GM18861 (cell line): ENCODE data around the gene RBM14.
"Not testable (repeated sequence)": the region's sequence is repeated elsewhere in the genome, so short reads cannot be mapped to it uniquely, and the experiment has no call there.

ENCODE experiments used
- ATAC-seq: cut with Tn5 transposase; IDR thresholded peaks from one replicate; pipeline ENCODE4 v1.9.1; 2021; ENCODE audit not compliant: unreplicated experiment

The RBM14 gene, protein sequence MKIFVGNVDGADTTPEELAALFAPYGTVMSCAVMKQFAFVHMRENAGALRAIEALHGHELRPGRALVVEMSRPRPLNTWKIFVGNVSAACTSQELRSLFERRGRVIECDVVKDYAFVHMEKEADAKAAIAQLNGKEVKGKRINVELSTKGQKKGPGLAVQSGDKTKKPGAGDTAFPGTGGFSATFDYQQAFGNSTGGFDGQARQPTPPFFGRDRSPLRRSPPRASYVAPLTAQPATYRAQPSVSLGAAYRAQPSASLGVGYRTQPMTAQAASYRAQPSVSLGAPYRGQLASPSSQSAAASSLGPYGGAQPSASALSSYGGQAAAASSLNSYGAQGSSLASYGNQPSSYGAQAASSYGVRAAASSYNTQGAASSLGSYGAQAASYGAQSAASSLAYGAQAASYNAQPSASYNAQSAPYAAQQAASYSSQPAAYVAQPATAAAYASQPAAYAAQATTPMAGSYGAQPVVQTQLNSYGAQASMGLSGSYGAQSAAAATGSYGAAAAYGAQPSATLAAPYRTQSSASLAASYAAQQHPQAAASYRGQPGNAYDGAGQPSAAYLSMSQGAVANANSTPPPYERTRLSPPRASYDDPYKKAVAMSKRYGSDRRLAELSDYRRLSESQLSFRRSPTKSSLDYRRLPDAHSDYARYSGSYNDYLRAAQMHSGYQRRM

DNA sequence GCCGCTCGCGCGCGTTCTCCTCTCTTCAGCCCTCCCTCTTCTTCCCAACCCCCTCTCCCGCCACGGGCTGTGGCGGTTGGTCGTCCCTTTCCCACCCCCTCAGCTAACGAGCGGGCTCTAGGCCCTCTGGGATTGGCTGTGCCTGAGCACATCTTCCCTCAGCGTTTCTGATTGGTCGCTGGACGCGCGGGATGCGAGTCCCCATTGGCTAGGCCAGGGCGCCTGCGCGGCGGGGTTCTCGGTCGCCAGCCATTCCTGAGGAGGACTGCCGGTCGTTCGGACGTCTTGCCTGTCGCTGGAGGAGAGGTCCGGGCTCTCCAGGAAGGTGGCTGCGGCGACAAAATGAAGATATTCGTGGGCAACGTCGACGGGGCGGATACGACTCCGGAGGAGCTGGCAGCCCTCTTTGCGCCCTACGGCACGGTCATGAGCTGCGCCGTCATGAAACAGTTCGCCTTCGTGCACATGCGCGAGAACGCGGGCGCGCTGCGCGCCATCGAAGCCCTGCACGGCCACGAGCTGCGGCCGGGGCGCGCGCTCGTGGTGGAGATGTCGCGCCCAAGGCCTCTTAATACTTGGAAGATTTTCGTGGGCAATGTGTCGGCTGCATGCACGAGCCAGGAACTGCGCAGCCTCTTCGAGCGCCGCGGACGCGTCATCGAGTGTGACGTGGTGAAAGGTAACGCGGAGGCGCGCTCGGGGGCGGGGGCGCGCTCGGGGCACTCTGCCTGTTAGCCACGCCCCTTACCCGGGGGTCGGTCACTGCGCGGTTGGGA, at the start of gene RBM14:
Gene RBM14, plus strand, starts transcription at position 252 of the 776 bp plus-strand sequence. Its CDS starts 91 bp downstream, at position 343.
- ATAC-seq, result peak; percentile 84

DNA sequence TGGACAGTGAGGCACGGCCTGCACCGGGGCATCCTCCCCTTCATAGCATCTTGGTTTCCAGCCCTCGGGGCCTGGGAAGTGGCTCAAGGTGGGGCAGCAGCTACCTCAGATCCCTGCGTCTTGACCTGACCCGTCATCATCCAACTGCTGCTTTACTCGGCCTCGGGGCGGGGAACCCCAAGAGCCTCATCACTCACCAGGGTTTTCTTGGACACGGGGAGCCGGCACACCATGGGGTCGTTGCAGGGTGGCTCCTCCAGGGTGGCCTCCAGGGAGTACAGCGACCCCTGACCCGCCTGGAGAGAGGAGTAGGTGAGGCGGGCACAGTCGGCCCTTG, 48.7 kb upstream of the RBM14 start:
- no peak for ATAC-seq

DNA sequence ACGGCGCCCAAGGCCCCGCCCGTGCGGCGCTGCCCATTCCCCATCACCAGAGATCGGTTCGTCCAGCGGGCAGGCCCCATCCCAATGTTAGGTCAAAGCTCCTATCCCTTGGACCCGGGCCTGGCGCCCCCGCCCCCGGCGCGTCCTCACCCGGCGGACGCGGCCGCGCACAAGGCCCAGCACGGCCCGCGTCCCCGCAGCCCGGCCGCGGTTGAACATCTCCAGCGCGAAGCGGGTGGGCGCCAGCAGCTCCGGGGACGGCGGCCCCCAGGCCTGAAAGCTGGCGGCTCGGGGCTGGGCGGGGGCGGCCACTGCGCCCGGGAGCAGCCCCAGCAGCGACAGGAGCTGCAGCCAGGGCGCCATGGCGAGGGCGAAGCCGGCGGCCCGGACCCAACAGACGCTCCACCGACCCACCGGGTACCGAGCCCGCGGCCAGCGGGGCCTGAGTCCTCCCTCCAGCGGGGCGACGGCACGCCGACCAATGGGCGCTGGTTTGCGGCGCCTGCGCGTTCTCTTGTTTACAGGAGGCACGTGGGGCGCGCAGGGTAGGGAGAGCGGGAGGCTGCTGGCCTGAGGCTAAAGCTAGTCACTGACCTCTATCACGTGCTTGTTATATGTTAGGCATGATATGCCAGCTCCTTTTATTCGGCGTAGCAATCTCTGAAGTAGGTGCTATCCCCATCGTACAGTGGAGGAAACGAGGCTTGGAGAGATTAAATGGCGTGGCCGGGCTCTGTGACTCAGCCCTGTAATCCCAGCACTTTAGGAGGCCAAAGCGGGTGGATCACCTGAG, 48.1 kb upstream of the RBM14 start, which contains the start of gene CTSF:
Gene CTSF, minus strand, starts transcription at position 483 of the 793 bp plus-strand sequence. Its CDS starts 120 bp downstream, at position 363.
- no peak for ATAC-seq

DNA sequence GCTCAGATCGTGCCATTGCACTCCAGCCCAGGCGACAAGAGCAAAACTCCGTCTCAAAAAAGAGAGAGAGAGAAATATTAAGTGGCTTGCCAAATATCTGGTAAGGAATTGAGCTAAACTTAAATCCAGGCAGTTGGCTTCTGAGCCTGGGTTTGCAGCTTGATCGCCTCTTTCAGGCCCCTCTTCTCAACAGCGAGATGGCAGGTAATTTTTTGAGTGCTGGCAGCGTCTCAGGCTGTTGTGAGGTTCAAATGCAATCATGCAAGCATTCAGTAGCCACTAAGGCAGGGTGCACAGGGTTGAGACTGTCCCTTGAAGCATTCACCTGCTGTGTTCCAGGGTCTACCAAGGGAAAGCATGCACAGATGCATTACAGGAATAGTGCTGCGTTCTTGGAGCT, 47.4 kb upstream of the RBM14 start:
- no peak for ATAC-seq

DNA sequence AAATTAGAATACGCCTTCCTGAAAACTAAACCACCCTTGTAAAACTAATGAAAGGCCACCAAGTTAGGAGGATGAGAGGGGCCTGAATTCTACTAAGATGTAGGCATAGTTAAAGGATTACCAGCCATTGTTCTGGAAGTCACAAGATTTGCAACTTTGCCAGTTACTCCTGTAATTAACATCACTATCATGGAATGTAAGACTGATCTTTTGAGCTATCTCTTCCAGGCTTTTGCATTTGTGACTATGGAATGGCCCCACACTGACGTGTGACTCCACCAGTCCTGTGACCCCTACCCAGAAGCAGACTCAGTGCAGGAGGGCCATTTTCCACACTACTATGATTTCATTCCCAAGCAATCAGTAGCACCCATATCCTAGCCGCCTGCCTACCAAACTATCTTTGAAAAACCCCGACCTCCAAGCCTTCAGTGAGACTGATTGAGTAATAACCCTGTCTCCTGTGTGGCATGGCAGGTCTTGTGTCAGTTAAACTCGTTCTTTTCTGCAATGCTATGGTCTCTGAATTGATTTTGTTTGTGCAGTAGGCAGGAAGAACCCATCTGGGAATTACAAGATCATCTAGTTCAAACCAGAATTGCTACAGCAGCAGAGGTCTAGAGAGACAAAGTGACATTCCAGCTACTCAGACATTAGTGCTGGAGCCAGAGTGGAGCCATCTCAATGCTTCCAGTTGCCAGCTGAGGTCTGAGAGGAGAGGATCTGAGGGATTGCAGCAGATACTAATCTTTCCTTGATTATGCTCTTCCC, 46.2 kb upstream of the RBM14 start:
- ATAC-seq, result no peak

DNA sequence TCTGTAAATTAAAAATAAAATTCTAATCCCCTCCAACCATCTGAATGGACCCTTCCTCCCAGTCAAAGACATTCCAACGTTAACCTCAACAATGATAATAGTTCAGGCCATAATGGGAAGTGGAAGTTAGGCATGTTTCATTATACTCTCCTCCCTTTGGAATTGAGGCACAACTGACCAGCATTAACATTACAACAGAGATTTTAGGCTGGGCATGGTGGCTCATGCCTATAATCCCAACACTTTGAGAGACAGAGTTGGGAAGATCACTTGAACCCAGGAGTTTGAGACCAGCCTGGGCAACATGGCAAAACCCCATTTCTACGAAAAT, 45.6 kb upstream of the RBM14 start:
- ATAC-seq, result no peak

DNA sequence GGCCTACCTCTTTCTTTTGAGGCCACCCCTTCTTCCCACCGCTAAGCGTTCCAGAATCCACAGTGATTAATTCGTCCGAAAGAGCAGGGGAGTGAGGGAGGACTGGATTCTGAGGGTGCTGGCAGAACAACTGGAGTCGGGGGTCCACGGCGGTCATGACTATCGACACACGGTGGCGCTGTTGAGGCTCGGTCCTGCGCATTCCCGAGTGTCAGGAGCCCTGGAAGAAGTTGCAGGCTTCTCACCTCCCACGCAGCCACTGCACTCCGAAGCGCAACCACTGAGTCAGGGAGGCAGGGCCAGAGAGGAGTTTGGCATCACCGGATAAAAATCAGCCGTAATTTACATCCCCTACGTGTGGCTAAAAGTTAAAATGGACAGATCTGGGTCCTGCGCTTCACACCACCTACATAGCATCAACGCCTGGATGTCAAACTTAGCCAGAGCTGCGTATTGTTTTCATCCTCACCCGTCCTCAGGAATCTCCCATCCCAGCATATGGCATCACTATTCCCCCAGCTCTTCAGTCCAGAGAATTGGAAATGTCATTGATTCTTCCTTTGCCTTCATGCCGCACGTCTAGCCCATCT, 37.3 kb upstream of the RBM14 start:
- ATAC-seq, result no peak

DNA sequence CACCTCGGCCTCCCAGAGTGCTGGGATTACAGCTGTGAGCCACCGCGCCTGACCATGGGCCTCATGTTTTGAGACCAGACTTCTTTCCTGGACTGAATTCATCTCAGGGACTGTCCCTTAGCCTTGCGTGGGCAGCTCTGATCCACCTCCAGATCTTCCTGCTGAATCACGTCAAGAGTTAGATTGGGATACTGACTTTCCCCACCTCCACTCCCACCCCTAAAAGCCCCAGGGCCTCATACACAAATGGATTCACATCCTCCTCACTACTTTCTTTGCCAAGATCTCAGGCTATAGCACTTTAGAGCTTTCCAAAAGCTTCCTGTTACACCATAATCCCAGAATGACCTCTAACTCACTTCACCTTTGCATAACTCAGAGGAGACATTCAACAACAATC, 35.6 kb upstream of the RBM14 start:
- no peak for ATAC-seq

DNA sequence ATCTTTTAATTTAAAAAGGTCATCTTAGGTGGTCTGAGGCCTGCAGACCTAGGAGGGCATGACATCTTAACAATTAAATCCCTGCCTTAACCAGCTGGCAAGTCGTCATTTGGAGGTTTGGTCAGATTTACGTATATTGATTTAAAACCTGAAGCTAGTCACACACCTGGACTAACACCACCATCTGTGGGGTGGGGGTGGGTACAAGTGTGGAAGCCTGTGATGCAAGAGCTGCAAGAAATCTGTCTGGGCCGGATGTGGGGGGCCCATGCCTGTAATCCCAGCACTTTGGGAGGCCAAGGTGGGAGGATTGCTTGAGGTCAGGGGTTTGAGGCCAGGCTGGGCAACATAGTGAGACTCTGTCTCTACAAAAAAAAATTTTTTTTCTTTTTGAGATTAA, 35.2 kb upstream of the RBM14 start:
- ATAC-seq, result no peak

DNA sequence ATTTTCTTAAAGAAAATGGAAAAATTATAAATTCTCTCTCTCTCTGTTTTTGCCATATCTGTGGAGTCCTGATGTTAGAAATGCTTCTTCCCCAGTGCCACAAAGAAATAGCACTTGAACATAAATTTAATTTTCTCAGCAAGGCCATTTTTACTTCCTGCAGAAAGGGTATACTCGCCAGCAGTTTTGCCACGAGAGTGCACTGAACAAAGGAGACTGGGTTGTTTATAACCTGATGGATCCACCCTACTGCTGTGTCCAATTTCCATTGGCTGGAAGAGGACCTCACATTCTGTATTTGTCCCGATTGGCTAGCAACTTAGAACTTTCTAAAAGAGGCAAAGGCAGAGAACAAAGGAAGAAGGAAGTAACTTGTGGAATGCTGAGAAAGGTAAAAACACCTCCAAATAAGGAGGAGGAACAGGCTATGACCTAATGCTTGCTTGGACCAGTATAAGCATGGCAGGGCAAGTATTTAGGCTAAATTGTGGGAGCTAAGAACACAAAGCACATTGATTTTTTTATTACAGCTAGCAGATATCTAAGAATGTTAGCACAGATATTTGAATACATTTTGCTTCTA, 33.8 kb upstream of the RBM14 start:
- ATAC-seq, result not testable (repeated sequence)

DNA sequence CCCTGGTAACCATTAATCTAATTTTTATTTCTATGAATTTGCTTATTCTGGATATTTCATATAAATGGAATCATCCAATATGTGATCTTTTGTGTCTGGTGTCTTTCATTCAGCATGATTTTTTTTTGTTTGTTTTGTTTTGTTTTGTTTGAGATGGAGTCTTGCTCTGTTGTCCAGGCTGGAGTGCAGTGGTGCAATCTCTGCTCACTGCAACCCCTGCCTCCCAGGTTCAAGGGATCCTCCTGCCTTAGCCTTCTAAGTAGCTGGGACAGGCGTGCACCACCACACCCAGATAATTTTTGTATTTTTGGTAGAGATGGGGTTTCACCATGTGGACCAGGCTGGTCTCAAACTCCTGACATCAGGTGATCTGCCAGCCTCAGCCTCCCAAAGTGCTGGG, 31.0 kb upstream of the RBM14 start:
- not testable (repeated sequence) for ATAC-seq

DNA sequence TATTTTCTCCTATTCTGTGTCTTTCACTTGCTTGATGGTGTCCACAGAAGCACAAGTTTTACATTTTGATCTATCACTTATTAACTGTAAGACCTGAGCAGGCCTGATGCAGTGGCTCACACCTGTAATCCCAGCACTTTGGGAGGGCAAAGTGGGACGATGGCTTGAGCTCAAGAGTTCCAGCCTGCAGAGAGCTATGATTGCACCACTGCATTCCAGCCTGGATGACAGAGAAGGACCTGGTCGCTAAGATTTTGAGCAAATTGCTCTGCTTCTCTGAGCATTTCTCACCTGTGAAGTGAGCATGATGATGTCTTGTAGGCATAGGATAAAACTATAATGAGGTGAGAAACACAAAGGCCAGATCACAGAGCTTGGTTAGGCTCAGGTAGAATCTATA, 30.3 kb upstream of the RBM14 start:
- no peak for ATAC-seq

DNA sequence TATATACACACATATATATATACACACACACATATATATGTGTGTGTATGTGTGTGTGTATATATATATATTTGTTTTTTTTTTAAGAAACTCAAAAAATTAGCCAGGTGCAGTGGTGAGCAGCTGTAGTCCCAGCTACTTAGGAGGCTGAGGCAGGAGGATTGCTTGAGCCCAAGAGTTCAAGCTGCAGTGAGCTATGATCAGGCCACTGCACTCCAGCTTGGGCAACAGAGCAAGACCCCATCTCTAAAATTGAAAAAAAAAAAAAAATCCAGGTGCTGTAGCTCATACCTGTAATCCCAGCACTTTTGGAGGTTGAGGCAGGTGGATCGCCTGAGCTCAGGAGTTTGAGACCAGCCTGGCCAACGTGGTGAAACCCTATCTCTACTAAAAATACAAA, 27.1 kb upstream of the RBM14 start:
- not testable (repeated sequence) for ATAC-seq

DNA sequence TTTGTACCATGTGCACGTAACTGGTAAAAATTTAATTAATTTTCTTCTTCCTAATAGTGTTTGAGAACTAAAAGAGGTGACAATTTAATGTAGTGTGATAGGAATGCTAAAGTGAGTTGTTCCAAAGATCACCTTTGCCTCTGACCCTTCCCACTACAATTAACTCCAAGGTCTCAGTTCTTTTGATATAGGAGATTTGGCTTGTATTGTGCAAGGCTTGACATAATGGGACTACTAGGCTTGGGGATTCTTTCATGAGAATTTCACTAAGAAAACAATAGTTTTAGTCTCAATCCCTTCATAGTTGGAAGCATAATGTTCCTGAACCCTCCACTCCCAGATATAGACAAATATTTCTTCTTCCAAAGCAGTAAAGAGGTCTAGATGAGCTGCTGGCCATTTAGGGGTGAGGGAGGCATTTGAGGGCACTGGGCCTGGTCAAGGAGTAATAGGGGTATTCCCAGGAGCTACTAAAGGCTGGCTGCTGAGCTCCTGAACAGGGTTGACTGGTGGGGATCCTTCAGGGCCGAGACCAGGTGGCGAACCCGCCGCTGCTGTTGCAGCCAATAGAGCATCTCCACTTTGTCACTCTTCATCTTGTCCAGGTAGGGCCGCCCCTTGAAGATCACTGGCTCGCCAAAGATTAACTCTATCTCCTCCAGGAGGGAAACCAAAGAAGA, 26.3 kb upstream of the RBM14 start:
- ATAC-seq, result no peak

DNA sequence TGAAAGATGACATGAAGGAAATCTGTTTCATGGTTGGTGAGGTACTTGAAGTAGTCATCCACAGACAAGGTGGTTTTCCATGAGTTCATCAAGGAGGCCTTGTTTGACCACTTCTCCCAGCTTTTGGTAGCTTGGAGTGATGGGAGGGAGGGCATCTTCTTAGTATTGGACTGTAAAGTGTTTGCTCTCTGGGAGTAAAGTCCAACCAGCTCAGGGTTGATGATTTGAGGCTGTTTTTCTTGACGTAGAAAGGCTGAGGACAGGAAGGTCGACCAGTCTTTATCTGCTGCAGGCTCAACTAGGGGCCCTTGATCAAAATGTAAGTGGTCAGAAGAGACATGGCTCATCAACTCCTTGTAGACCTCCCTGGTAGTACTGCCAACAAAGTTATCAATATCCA, 25.3 kb upstream of the RBM14 start:
- no peak for ATAC-seq

DNA sequence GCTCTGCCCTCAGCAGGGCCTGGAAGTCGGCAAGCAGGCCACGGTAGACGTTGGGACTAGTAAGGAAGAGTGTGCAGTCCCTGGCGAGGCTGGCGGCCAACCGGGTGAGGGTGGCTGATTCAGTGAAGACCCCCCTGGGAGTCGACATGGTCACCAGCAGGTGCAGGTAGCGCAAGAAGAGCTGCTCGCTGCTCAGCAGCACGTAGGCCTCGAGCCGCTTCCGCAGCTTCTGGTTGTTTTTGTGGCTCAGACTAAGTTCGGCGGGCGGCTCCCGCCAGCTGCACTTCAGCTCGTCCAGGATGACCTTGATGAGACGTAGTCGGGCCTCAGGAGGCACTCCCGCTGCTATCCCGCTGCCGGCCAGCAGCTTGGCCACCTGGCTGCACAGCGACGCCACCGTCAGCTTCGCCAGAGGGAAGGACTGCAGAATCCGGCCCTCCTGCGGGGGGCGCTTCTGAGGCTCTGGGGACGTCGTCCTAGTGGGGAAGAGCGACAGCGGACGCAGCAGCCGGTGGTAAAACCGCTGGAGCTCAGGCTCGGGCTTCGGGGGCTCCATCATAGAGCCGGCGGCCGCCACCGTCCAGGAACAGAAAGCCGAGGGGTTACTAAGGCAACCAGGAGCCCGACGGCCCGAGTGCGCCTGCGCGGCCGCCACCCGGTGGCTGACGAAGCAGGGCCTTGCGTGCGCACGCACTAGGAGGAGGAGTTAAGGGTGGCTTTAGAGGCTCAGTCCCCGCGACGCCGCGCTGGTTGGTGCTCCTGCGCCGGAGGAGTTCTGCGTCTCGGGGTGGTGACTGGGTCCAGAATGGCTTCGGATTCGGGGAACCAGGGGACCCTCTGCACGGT, 23.8 kb upstream of the RBM14 start, which contains the start of the genes CCDC87 and CCS:
Gene CCDC87, minus strand, starts transcription at position 607 of the 846 bp plus-strand sequence. Its CDS starts 48 bp downstream, at position 559.
Gene CCS, plus strand, starts transcription at position 729 of the 846 bp plus-strand sequence. Its CDS starts 77 bp downstream, at position 806.
- peak; percentile 84 for ATAC-seq

DNA sequence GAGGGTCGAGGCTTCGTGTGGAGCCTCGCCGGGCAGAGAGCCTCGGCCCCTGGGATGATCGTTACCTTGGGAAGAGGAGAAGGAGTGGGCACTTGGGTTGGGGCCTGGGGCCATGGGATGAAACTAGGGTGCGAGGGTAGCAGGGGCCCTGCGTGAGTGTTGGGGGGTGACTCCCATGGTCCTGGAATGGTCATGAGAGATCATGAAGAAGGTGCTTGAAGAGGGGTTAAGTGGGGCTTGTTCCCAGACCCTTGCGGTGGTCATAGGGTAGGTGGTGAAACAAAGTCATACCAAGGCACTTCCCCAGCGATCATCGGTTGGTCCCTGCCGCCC, 23.2 kb upstream of the RBM14 start:
- no peak for ATAC-seq

DNA sequence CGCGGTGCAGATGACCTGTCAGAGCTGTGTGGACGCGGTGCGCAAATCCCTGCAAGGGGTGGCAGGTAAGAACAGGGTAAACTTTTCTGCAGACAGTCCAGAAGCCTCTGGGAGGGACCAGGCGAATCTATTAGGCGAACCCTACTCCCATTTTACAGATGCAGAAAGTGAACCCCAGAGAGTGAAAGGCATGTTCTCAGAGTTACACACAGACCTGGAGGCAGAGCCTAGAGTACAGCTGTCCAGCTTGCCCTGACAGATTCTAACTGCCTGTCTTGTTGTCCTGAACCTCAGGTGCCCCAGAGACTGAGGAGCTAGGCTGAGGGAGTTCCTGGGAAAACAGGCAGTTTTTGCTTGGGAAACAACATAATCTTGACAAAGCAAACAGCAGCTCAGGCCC, 22.8 kb upstream of the RBM14 start:
- no peak for ATAC-seq
